WTC11 (cell line): ENCODE results near the gene ZNF155. TPM values are rescaled to one million over a fixed set of nuclear protein-coding genes. Genes with fewer than 3 reads are reported as not detected.
A peak's percentile ranks its signal among the peaks of the same experiment; 100 is the strongest.

ENCODE experiments used
- ATAC-seq: fragments of 200-7000 bp; cut with Tn5 transposase; 2 replicates; pipeline ENCODE4 v1.10.0; 2021; ENCODE audit warnings: mild to moderate bottlenecking, moderate library complexity
- Bru-seq: library from RNA; stranded (reverse); fragments of 400-500 nt; gene quantifications from one replicate; lab custom pipeline; 2021; lab: Mats Ljungman, UMichigan
- CTCF ChIA-PET: fragments of 300-600 bp; sonication (Branson Sonifier 250); formaldehyde crosslinking; loops from one replicate; lab custom pipeline; 2021; ENCODE audit warnings: antibody characterized with exemption; lab: Charles Lee
- POLR2A ChIA-PET: fragments of 350-600 bp; sonication (Branson Sonifier 250); formaldehyde crosslinking; loops from one replicate; lab custom pipeline; 2021; ENCODE audit warnings: antibody characterized with exemption; lab: Charles Lee
- DNase-seq: peaks from one replicate; pipeline ENCODE4 v3.0.0; 2021; ENCODE audit warnings: low spot score
- H3K27ac Mint-ChIP-seq: 2 replicates; pipeline ENCODE4 v1.8.0; 2021; ENCODE audit warnings: mixed read lengths
- H3K27me3 Mint-ChIP-seq: 2 replicates; pipeline ENCODE4 v1.8.0; 2021; ENCODE audit warnings: low read depth, mild to moderate bottlenecking, moderate library complexity, mixed read lengths
- H3K36me3 Mint-ChIP-seq: 2 replicates; pipeline ENCODE4 v1.8.0; 2021; ENCODE audit warnings: mixed read lengths
- H3K4me1 Mint-ChIP-seq: 2 replicates; pipeline ENCODE4 v1.8.0; 2022; ENCODE audit warnings: mixed read lengths
- H3K4me3 Mint-ChIP-seq: 2 replicates; pipeline ENCODE4 v1.8.0; 2021; ENCODE audit warnings: mild to moderate bottlenecking, moderate library complexity, mixed read lengths
- H3K9me3 Mint-ChIP-seq: 2 replicates; pipeline ENCODE4 v1.8.0; 2021; ENCODE audit warnings: mixed read lengths
- ELF4 ChIP-seq: sonication (generic); formaldehyde crosslinking; IDR thresholded peaks from 2 replicates; pipeline ENCODE4 v1.8.1; 2022; ENCODE audit warnings: low read depth, mild to moderate bottlenecking, moderate library complexity, missing genetic modification reagents
- FOXJ3 ChIP-seq: sonication (generic); formaldehyde crosslinking; IDR thresholded peaks from 2 replicates; pipeline ENCODE4 v1.9.0; 2021; ENCODE audit warnings: missing genetic modification reagents, mild to moderate bottlenecking, borderline replicate concordance
- FOXK1 ChIP-seq: sonication (generic); formaldehyde crosslinking; IDR thresholded peaks from 2 replicates; pipeline ENCODE4 v1.8.0; 2022; ENCODE audit warnings: mild to moderate bottlenecking, moderate library complexity, missing genetic modification reagents
- FOXP1 ChIP-seq: sonication (generic); formaldehyde crosslinking; IDR thresholded peaks from 2 replicates; pipeline ENCODE4 v1.8.0; 2022; ENCODE audit warnings: missing genetic modification reagents, mild to moderate bottlenecking, moderate library complexity, borderline replicate concordance
- GABPB1 ChIP-seq: sonication (generic); formaldehyde crosslinking; IDR thresholded peaks from 2 replicates; pipeline ENCODE4 v1.8.1; 2023; ENCODE audit warnings: mild to moderate bottlenecking, missing genetic modification reagents
- JUN ChIP-seq: sonication (generic); formaldehyde crosslinking; IDR thresholded peaks from 2 replicates; pipeline ENCODE4 v1.8.0; 2023; ENCODE audit warnings: mild to moderate bottlenecking, missing genetic modification reagents
- MXD4 ChIP-seq: fragments of 250-450 bp; sonication (Bioruptor Pico); IDR thresholded peaks from 2 replicates; pipeline ENCODE4 v1.8.0; 2021; ENCODE audit warnings: mild to moderate bottlenecking, moderate library complexity, borderline replicate concordance
- RORB ChIP-seq: fragments of 250-450 bp; sonication (Bioruptor Pico); IDR thresholded peaks from 2 replicates; pipeline ENCODE4 v1.9.0; 2021; ENCODE audit warnings: mild to moderate bottlenecking
- SMAD3 ChIP-seq: sonication (generic); formaldehyde crosslinking; IDR thresholded peaks from 2 replicates; pipeline ENCODE4 v1.8.0; 2022; ENCODE audit warnings: missing genetic modification reagents, mild to moderate bottlenecking, borderline replicate concordance
- SP1 ChIP-seq: sonication (generic); formaldehyde crosslinking; conservative IDR thresholded peaks from 2 replicates; pipeline ENCODE4 v1.8.1; 2022; ENCODE audit warnings: missing genetic modification reagents
- ZNF121 ChIP-seq: sonication (generic); formaldehyde crosslinking; IDR thresholded peaks from 2 replicates; pipeline ENCODE4 v1.8.0; 2023; ENCODE audit warnings: missing genetic modification reagents
- ZNF138 ChIP-seq: sonication (generic); formaldehyde crosslinking; conservative IDR thresholded peaks from 2 replicates; pipeline ENCODE4 v1.8.1; 2022; ENCODE audit warnings: mild to moderate bottlenecking, moderate library complexity, missing genetic modification reagents
- ZNF416 ChIP-seq: fragments of 250-450 bp; sonication (Bioruptor Pico); IDR thresholded peaks from 2 replicates; pipeline ENCODE4 v1.9.0; 2021; ENCODE audit warnings: mild to moderate bottlenecking, inconsistent platforms
- long read RNA-seq, 3 experiments: library from RNA in 1 of 3; library from capped mRNA in 1 of 3; library from polyadenylated mRNA in 1 of 3; unstranded in 2 of 3; stranded (forward) in 1 of 3; transcript quantifications; one replicate each; pipeline ENCODE4 v2.0.0, GENCODE V29; 2021
- total RNA-seq: library from RNA; stranded (reverse); gene quantifications from 3 replicates; pipeline ENCODE4 v1.2.3, GENCODE V29; 2021
- TF ChIP-seq, protein P1 (sequence below): sonication (generic); formaldehyde crosslinking; IDR thresholded peaks from 2 replicates; pipeline ENCODE4 v1.8.1; 2023; ENCODE audit warnings: mild to moderate bottlenecking, missing genetic modification reagents
- TF ChIP-seq, protein P2 (sequence below): fragments of 250-450 bp; sonication (Bioruptor Pico); conservative IDR thresholded peaks from 2 replicates; pipeline ENCODE4 v1.9.0; 2021; ENCODE audit warnings: mild to moderate bottlenecking
- TF ChIP-seq, protein P3 (sequence below): sonication (generic); formaldehyde crosslinking; IDR thresholded peaks from 2 replicates; pipeline ENCODE4 v1.8.0; 2022; ENCODE audit warnings: mild to moderate bottlenecking, missing genetic modification reagents
- TF ChIP-seq, protein P4 (sequence below): sonication (generic); formaldehyde crosslinking; IDR thresholded peaks from 2 replicates; pipeline ENCODE4 v1.8.1; 2023; ENCODE audit warnings: mild to moderate bottlenecking, missing genetic modification reagents, moderate library complexity
- TF ChIP-seq, protein P5 (sequence below): sonication (generic); formaldehyde crosslinking; IDR thresholded peaks from 2 replicates; pipeline ENCODE4 v1.8.1; 2023; ENCODE audit warnings: mild to moderate bottlenecking, missing genetic modification reagents, moderate library complexity
- TF ChIP-seq, protein P6 (sequence below): sonication (generic); formaldehyde crosslinking; IDR thresholded peaks from 2 replicates; pipeline ENCODE4 v1.8.1; 2022; ENCODE audit warnings: low read depth, mild to moderate bottlenecking, moderate library complexity, missing genetic modification reagents, borderline replicate concordance

ZNF155 gene
- 6.2 to 10.2 TPM (median 7.1 TPM) in 3 replicates for total RNA-seq
- percentile 83 among the genes with signal in this experiment for Bru-seq, nascent RNA
- long read RNA-seq, experiment 1, transcript ZNF155-201 (5 exons, 2,596 nt): major isoform, 5 of 35 reads
- long read RNA-seq, experiment 1, partial matches to known transcripts: 5 of 35 reads
- long read RNA-seq, experiment 1, other reads (novel, unspliced or antisense): 21 of 35 reads
- long read RNA-seq, experiment 2, partial matches to known transcripts: 2 of 8 reads
- long read RNA-seq, experiment 2, other reads (novel, unspliced or antisense): 4 of 8 reads
- long read RNA-seq, experiment 3, partial matches to known transcripts: 1 of 7 reads
- long read RNA-seq, experiment 3, other reads (novel, unspliced or antisense): 3 of 7 reads

DNA sequence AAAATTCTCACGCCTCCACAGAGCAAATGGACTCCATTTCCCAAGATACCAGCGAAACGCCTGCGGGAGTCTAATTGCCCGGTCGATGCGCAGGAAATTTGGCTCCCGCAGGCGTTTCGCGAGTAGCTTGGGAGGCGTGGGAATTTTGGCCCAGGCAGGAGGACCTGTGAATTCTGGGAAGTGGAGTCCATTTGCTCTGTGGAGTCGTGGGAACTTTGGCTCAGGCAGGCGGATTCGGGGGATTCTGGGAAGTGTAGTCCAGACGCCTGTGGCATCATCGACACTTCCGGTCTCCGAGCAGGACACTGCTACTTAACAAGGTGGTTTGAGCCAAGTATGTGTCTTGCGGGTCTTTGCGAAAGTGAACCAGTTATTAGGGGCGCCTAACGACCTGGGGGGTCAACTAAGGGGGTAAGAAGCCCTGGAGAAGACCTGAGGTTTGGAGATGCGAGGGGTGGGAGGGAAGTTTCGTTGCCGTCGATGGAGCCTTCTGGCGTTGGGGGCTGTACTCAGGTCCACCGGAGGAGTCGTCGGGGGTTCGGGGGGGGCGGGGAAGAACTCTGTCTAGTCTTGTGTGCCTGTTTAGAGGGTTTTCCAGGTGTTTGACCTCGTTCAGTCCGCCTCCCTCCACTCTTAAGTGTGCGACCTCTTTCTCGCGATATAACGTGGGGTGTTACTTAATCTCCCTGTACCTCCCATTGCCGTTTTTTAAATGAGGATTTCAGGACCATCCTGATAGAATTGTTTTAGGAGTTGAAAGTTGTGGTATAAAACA lies at the start of gene ZNF155:
Gene ZNF155 (plus strand): TSS at position 277 of the 775 bp plus-strand sequence. CDS start 4,356 bp downstream, outside the sequence.
- DNase-seq (peak; percentile 92), ATAC-seq (peak; percentile 99)
- peak within 1 kb of the TSS; percentile 94 for H3K27ac Mint-ChIP-seq
- peak within 1 kb of the TSS; percentile 99 for H3K4me3 Mint-ChIP-seq
- H3K4me1 Mint-ChIP-seq: no peaks in the 10 kb centered on the region
- H3K9me3 Mint-ChIP-seq: peaks cover 27% of the 10 kb centered on the region
- no peak for TF ChIP-seq ZNF138 (CRISPR knock-in tag)
- TF ChIP-seq GABPB1 (CRISPR knock-in tag): peak; percentile 94
- peak; percentile 45; the same call in 1 of the 2 replicates for TF ChIP-seq SP1
- CTCF ChIA-PET: interaction anchor here (0.6 to 1.5 kb wide), 4 partner anchors 33 to 239 kb away, joined by 3 to 4 read pairs (median 3); partner anchors contain the start of genes ZNF221 and ZNF45
- H3K27me3 Mint-ChIP-seq: no peaks in the 10 kb centered on the region
- peaks cover 6% of the 10 kb centered on the region for H3K36me3 Mint-ChIP-seq
- POLR2A ChIA-PET: no interaction called here

DNA sequence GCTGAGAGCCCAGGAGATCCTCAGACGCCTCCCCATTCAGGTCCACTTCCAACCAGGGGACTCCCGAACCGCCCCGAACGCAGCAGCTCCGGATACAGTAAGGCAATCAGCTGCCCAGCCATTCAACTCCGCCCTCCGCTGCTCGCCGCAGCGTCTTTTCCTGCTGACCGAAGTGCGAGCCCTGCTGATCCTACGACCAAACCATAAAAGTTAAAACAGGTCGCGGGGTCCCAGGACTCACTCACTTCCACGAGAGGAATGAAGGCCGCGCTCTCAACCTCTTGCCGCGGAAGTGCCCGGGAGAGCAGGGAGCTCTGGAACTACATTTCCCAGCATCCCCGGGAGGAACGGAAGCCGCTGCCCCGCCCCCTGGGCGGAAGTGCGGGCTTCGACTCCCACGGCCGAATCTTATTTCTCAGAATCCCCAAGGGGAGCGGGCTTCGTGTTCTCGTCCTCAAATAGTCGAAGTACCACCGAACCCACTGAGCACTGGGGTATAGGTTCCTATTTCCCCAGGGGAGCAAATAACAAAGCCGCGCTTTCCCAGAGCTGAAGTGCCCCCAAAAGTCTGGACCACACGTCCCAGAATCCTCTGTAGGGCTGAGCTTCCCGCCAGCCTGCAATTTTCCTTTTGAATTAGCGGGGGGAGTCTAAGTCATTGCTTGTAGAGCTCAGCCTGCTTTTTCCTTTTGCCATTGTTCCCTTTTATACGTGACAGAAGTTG lies 48.8 kb upstream of the ZNF155 start, which contains the start of gene ZNF45:
Gene ZNF45 (minus strand): TSS at position 298 of the 724 bp plus-strand sequence. CDS start 13,097 bp downstream, outside the sequence.
- Mint-ChIP-seq H3K36me3 (peaks cover 28% of the 10 kb centered on the region), H3K27me3 (peaks cover 22% of the 10 kb centered on the region), H3K4me3 (peak within 1 kb of the TSS; percentile 92), H3K4me1 (peaks cover 6% of the 10 kb centered on the region), H3K9me3 (peaks cover 23% of the 10 kb centered on the region)
- CTCF ChIA-PET: interaction anchor here (0.6 to 1.6 kb wide), 13 partner anchors 11 to 565 kb away, joined by 3 to 20 read pairs (median 3); partner anchors contain the start of genes ZNF155, ZNF180, ZNF221 and ZNF283
- POLR2A ChIA-PET: interaction anchor here (0.6 to 1.4 kb wide), 5 partner anchors 11 to 565 kb away, joined by 3 to 5 read pairs (median 3); partner anchors contain the start of genes ZNF180 and ZNF221
- peak; percentile 94 for ATAC-seq
- TF ChIP-seq, protein P1, sequence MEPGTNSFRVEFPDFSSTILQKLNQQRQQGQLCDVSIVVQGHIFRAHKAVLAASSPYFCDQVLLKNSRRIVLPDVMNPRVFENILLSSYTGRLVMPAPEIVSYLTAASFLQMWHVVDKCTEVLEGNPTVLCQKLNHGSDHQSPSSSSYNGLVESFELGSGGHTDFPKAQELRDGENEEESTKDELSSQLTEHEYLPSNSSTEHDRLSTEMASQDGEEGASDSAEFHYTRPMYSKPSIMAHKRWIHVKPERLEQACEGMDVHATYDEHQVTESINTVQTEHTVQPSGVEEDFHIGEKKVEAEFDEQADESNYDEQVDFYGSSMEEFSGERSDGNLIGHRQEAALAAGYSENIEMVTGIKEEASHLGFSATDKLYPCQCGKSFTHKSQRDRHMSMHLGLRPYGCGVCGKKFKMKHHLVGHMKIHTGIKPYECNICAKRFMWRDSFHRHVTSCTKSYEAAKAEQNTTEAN (CRISPR knock-in tag): no peak
- no peak for TF ChIP-seq FOXP1 (CRISPR knock-in tag)
- TF ChIP-seq, protein P2, sequence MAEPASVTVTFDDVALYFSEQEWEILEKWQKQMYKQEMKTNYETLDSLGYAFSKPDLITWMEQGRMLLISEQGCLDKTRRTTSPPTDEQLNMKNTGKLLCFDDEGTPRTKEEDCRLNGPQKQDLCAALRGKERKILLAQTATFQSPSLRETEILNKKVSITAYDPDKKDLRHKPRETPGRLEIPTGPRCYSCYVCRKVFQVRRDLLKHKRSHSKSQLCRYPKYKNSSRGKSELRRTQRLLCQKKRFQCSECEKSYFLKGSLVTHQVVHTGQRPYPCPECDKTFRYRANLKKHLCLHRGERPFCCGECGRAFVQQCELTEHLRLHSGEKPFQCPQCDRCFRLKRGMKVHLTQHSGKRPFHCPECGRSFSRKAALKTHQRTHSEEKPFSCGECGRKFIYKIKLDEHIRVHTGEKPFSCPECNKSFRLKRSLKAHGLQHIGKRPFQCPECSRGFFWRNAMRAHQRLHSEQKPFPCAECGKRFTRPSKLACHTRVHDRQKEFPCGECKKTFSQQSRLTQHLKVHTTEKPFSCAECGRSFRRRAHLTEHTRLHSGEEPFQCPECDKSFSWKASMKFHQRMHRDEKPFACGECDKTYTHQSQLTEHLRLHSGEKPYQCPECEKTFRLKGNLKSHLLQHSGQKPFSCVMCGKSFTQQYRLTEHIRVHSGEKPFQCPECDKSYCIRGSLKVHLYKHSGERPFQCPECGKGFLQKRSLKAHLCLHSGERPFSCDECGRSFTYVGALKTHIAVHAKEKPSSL: no peak
- TF ChIP-seq, protein P3, sequence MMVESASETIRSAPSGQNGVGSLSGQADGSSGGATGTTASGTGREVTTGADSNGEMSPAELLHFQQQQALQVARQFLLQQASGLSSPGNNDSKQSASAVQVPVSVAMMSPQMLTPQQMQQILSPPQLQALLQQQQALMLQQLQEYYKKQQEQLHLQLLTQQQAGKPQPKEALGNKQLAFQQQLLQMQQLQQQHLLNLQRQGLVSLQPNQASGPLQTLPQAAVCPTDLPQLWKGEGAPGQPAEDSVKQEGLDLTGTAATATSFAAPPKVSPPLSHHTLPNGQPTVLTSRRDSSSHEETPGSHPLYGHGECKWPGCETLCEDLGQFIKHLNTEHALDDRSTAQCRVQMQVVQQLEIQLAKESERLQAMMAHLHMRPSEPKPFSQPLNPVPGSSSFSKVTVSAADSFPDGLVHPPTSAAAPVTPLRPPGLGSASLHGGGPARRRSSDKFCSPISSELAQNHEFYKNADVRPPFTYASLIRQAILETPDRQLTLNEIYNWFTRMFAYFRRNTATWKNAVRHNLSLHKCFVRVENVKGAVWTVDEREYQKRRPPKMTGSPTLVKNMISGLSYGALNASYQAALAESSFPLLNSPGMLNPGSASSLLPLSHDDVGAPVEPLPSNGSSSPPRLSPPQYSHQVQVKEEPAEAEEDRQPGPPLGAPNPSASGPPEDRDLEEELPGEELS (CRISPR knock-in tag): no peak
- TF ChIP-seq ELF4: no peak
- TF ChIP-seq JUN (CRISPR knock-in tag): no peak
- TF ChIP-seq FOXJ3 (CRISPR knock-in tag): no peak
- no peak for TF ChIP-seq SMAD3 (CRISPR knock-in tag)
- TF ChIP-seq, protein P4, sequence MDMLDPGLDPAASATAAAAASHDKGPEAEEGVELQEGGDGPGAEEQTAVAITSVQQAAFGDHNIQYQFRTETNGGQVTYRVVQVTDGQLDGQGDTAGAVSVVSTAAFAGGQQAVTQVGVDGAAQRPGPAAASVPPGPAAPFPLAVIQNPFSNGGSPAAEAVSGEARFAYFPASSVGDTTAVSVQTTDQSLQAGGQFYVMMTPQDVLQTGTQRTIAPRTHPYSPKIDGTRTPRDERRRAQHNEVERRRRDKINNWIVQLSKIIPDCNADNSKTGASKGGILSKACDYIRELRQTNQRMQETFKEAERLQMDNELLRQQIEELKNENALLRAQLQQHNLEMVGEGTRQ: no peak
- TF ChIP-seq, protein P5, sequence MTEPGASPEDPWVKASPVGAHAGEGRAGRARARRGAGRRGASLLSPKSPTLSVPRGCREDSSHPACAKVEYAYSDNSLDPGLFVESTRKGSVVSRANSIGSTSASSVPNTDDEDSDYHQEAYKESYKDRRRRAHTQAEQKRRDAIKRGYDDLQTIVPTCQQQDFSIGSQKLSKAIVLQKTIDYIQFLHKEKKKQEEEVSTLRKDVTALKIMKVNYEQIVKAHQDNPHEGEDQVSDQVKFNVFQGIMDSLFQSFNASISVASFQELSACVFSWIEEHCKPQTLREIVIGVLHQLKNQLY (CRISPR knock-in tag): no peak
- TF ChIP-seq, protein P6, sequence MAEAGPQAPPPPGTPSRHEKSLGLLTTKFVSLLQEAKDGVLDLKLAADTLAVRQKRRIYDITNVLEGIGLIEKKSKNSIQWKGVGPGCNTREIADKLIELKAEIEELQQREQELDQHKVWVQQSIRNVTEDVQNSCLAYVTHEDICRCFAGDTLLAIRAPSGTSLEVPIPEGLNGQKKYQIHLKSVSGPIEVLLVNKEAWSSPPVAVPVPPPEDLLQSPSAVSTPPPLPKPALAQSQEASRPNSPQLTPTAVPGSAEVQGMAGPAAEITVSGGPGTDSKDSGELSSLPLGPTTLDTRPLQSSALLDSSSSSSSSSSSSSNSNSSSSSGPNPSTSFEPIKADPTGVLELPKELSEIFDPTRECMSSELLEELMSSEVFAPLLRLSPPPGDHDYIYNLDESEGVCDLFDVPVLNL: no peak
- TF ChIP-seq ZNF416: no peak
- TF ChIP-seq FOXK1 (CRISPR knock-in tag): no peak
- no peak for TF ChIP-seq MXD4 (CRISPR knock-in tag)
- no peak for TF ChIP-seq RORB
- no peak for TF ChIP-seq ZNF121
- TF ChIP-seq, all 79 proteins: peak for 0
- peak; percentile 83 for DNase-seq
- 0 out of 2 replicates have a peak within 1 kb of the TSS, but pooled peaks have one; percentile 45 for H3K27ac Mint-ChIP-seq
